AG09319 (cell line): ENCODE data around the gene NSUN2.

ENCODE experiments used
- DNase-seq: peaks from one replicate; pipeline ENCODE4 v3.0.0-alpha.2; 2010; ENCODE audit warnings: low read depth; ENCODE audit errors: extremely low read depth
- TF ChIP-seq, protein P1 (sequence below): IDR thresholded peaks from 2 replicates; pipeline ENCODE4 v1.5.1; 2011; ENCODE audit warnings: low read depth, mild to moderate bottlenecking, inconsistent platforms, low read length, moderate library complexity

Gene NSUN2

DNA sequence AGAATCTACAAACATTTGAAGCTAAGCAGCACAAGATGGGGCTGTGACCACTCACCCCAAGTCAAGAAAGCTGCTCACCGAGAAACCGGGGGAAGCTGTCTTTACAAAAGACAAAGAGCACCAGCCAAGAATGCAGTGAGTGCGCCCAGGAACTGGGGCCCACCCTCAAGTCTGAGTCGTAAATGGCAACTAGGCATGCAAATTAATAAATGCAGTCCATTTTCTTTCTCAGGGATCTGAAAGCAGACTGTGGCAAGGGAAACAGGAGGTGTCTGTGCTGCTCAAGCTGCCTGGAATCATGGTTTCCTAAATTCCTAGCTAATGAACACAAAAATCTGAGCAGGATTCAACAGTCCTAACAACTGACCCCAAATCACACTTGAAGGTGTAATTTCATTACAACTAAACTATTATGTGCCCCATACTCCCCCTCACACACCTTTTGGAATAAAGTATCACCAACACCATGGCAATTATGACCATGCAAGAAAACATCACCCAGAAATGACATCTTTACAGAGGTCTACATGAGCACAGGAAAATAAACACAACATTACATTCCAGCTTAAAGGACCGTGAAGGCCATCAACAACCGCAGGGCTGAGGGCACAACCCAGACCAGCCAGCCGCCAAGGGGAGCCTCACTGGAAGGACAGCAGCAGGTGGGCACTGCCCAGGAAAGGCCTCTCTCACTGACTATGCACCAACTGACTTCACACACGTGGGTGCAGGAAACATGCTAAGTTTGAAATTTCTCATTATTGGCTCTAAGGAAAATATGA lies 17.6 kb downstream of the NSUN2 start:
- no peak for DNase-seq
- TF ChIP-seq, protein P1, sequence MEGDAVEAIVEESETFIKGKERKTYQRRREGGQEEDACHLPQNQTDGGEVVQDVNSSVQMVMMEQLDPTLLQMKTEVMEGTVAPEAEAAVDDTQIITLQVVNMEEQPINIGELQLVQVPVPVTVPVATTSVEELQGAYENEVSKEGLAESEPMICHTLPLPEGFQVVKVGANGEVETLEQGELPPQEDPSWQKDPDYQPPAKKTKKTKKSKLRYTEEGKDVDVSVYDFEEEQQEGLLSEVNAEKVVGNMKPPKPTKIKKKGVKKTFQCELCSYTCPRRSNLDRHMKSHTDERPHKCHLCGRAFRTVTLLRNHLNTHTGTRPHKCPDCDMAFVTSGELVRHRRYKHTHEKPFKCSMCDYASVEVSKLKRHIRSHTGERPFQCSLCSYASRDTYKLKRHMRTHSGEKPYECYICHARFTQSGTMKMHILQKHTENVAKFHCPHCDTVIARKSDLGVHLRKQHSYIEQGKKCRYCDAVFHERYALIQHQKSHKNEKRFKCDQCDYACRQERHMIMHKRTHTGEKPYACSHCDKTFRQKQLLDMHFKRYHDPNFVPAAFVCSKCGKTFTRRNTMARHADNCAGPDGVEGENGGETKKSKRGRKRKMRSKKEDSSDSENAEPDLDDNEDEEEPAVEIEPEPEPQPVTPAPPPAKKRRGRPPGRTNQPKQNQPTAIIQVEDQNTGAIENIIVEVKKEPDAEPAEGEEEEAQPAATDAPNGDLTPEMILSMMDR = no peak

DNA sequence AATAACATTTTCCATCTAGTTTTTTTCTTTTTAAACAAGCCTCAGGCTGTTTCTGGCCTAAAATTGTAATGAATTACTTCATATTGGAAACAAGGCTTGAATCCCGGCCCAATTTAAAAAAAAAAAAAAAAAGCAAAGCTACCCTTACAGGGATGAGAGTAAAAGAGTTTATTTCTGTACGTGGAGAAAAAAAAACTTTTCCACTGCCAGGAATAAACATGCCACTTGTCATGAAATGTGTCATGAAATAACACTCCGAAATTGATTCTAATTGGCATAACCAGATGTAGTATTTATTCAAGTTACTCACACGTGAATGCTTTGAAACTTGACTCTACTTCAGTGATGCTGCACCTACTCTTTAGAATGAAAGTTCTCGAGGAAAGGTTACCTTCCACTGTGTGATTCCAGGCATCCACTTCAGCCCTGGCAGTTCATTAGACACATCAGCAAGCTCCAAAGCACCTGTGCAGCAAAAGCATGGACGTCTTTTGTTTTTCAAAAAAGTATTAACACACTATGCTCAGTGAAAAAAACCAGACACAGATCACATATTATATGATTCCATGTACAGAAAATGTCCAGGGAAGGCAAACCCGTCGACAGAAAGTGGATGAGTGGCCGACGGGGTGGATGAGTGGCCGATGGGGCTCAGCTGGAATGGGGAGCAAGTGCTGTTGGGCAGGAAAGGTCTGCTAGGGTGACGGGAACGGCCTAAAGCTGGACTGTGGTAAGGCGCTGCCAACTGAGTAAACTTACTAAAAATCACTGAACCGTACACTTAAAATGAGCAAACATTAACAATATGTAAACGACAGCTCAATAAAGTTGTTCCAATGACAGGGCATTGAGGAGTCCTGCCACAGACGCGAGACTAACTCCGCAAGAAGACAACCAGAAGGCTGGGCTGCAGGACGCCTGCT lies 21.2 kb downstream of the NSUN2 start:
- no peak for DNase-seq
- TF ChIP-seq, protein P1 = no peak

DNA sequence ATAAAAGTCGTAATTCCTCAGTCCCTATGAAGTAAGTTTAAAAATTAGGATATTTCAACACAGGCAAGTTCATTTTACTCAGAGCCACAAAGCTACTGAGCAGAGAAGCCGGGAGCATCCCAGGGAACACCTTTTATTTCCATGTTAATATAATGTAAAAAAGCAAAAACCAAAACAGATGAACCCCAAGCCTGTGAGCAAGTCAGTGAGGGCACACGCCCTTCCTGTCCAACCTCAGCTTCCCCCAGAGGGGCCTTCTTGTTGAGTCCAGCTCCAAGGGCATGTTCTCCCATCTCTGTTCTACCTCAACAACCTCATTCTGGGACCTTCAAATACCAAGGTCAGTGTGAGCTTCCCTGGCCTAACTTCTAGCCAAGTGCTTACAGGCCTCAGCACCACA lies 24.8 kb downstream of the NSUN2 start:
- TF ChIP-seq, protein P1 = no peak
- DNase-seq = no peak

DNA sequence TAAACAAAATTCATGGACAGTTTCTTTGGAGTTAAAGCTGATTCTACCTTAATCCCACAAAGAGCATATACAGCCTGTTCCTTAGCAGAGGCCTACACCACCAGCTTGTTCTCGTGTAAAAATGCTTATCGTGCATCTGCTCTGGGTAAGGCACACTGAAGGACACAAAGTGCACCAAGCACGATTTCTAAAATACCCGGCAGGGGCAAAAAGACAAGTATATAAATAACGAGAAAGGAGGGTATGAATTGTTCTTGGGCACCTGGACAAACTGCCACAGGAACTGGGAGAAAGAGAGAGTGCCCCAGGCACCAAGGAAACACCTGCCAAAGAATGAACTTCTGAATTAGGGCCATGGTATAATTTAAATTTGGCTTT lies 25.3 kb downstream of the NSUN2 start:
- TF ChIP-seq, protein P1 = no peak
- no peak for DNase-seq

DNA sequence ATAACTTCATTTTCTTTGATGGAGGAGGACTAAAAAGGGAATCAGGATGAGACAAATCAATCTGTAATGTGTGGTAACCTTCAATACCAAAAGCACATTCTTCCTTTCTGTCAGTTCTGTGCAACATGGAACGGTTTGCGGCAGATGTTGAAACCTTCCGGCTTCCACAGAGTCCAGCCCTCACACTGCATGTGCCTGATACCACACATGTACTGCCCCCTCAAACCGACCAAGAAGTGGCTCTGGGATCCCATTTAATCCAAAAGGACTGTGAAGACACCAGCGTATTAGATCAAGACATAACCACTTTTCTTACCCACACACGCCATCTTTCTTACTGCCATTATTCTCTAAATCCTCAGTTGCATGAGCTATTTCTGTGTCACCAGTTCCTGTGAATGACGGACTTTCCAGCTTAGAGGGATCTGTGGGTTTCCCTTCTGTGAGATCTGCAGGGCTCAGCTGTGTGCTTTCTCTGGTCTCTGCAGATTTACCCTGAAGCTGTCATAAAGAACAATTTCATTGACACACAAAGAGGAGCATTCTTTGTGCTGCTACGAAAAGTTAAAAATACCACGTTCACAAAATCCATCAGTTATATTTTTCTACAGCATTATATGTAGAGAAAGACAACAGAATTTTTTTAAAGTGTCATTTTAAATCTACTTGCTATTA lies 25.8 kb downstream of the NSUN2 start:
- TF ChIP-seq, protein P1 = no peak
- DNase-seq = no peak

DNA sequence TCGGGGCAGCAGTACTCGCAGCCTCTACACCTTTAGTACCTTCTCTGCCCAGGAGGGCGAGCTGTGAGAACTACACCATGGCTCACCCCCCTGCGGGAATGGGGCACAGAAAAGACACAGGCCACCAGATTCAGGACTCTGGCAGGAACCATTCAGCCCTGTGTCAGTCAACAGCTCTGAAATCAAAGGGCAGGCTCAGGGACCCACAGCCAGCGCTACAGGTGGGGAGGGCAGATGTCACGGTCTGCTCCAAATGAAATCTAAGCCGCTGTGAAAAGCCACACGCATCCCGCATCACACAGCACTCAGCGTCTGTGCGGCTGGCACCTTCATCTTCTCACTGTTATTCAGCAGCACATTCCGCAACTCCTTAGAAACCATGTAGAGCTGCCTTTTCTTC lies 27.9 kb downstream of the NSUN2 start:
- DNase-seq = no peak
- TF ChIP-seq, protein P1 = no peak
